H1 (cell line): ENCODE results near the gene FOXK1. TPM values are rescaled to one million over a fixed set of nuclear protein-coding genes. Genes with fewer than 3 reads are reported as not detected.

ENCODE experiments used
- CTCF ChIA-PET: fragments of 300-600 bp; sonication (Branson Sonifier 250); formaldehyde crosslinking; loops from one replicate; lab custom pipeline; 2021; ENCODE audit not compliant: partially characterized antibody; lab: Charles Lee
- POLR2A ChIA-PET: fragments of 300-600 bp; sonication (Branson Sonifier 250); formaldehyde crosslinking; loops from one replicate; lab custom pipeline; 2021; ENCODE audit warnings: inconsistent platforms; ENCODE audit not compliant: partially characterized antibody; lab: Charles Lee
- DNase-seq, 2 experiments: peaks; one replicate each; pipeline versions ENCODE4 v3.0.0 to v3.0.0-alpha.2; 2010 to 2022; ENCODE audit warnings: low spot score in 2 of 2, low read depth in 1 of 2, mixed read lengths in 1 of 2
- FAIRE-seq: peaks from 2 replicates; lab custom pipeline; 2011; peaks lifted over from hg19 to GRCh38; lab: Jason Lieb, UNC
- H2AFZ ChIP-seq: 2 replicates; pipeline ENCODE4 v1.8.1; 2012; ENCODE audit warnings: low read length, inconsistent platforms
- H2AK5ac ChIP-seq: 2 replicates; pipeline ENCODE4 v1.6.1; 2013; ENCODE audit warnings: low read depth, low read length
- H2BK120ac ChIP-seq: replicated peaks from 2 replicates; pipeline ENCODE3; 2013; ENCODE audit warnings: low read depth, low read length, inconsistent platforms
- H2BK12ac ChIP-seq: 2 replicates; pipeline ENCODE4 v1.6.1; 2013; ENCODE audit warnings: low read depth, low read length
- H2BK15ac ChIP-seq: 2 replicates; pipeline ENCODE4 v1.6.1; 2013; ENCODE audit warnings: low read length
- H2BK20ac ChIP-seq: 2 replicates; pipeline ENCODE4 v1.6.1; 2013; ENCODE audit warnings: low read length
- H2BK5ac ChIP-seq: 2 replicates; pipeline ENCODE4 v1.6.1; 2013; ENCODE audit warnings: low read depth, low read length
- H3K14ac ChIP-seq: 2 replicates; pipeline ENCODE4 v1.6.1; 2013; ENCODE audit warnings: inconsistent platforms; ENCODE audit not compliant: insufficient read length
- H3K18ac ChIP-seq: 2 replicates; pipeline ENCODE4 v1.6.1; 2013; ENCODE audit warnings: low read length; ENCODE audit errors: extremely low read depth
- H3K23ac ChIP-seq: 2 replicates; pipeline ENCODE4 v1.6.1; 2013; ENCODE audit warnings: inconsistent platforms; ENCODE audit not compliant: insufficient read length
- H3K23me2 ChIP-seq: 2 replicates; pipeline ENCODE4 v1.6.1; 2013; ENCODE audit warnings: low read depth, low read length
- H3K27ac ChIP-seq: 2 replicates; pipeline ENCODE4 v1.6.1; 2011; ENCODE audit warnings: low read depth, low read length, inconsistent platforms
- H3K27me3 ChIP-seq, 4 experiments: replicated peaks in 1 of 4; 1 replicate in 1 of 4; 2 replicates in 3 of 4; pipeline versions ENCODE4 v1.6.1 to v1.8.1; 2011 to 2013; ENCODE audit warnings: low read length in 3 of 4, mild to moderate bottlenecking in 3 of 4, inconsistent platforms in 2 of 4, mixed read lengths in 2 of 4, moderate library complexity in 1 of 4; ENCODE audit not compliant: control insufficient read depth in 3 of 4, insufficient read depth in 3 of 4; ENCODE audit errors: extremely low read depth in 1 of 4
- H3K36me3 ChIP-seq, 4 experiments: 2 replicates each; pipeline versions ENCODE4 v1.6.1 to v1.8.1; 2011 to 2013; ENCODE audit warnings: mild to moderate bottlenecking in 4 of 4, low read length in 3 of 4, moderate library complexity in 2 of 4, control low read depth in 1 of 4, inconsistent platforms in 1 of 4; ENCODE audit not compliant: insufficient read depth in 4 of 4, control insufficient read depth in 2 of 4
- H3K4ac ChIP-seq: replicated peaks from 2 replicates; pipeline ENCODE3; 2013; ENCODE audit warnings: low read length, low read depth, mixed read lengths, inconsistent platforms; ENCODE audit not compliant: insufficient read length
- H3K4me1 ChIP-seq, 4 experiments: replicated peaks in 1 of 4; 1 replicate in 1 of 4; 2 replicates in 3 of 4; pipeline versions ENCODE4 v1.6.1 to v1.8.1; 2011 to 2013; ENCODE audit warnings: low read length in 3 of 4, inconsistent platforms in 2 of 4, mixed read lengths in 1 of 4; ENCODE audit not compliant: insufficient read depth in 4 of 4, control insufficient read depth in 3 of 4
- H3K4me2 ChIP-seq, 2 experiments: 2 replicates each; pipeline versions ENCODE4 v1.6.1 to v1.8.1; 2011 to 2013; ENCODE audit warnings: low read depth in 2 of 2, low read length in 2 of 2, control low read depth in 1 of 2, inconsistent platforms in 1 of 2, mild to moderate bottlenecking in 1 of 2; ENCODE audit not compliant: insufficient read depth in 1 of 2
- H3K4me3 ChIP-seq, 4 experiments: fragments of 200-600, 300-600 bp in 1 of 4; sonication (generic), shearing (Covaris generic), sonication (Bioruptor Twin) in 1 of 4; 2 replicates each; pipeline versions ENCODE4 v1.5.1 to v1.8.1; 2011 to 2016; ENCODE audit warnings: low read length in 4 of 4, low read depth in 3 of 4, control low read depth in 2 of 4, inconsistent platforms in 2 of 4, mild to moderate bottlenecking in 2 of 4, mixed read lengths in 1 of 4, moderate library complexity in 1 of 4; ENCODE audit not compliant: insufficient read depth in 2 of 4; ENCODE audit errors: extremely low read depth in 1 of 4
- H3K56ac ChIP-seq: replicated peaks from 2 replicates; pipeline ENCODE3; 2013; ENCODE audit warnings: low read depth, mild to moderate bottlenecking, mixed read lengths, low read length, inconsistent platforms; ENCODE audit not compliant: insufficient read length
- H3K79me1 ChIP-seq: 2 replicates; pipeline ENCODE4 v1.6.1; 2013; ENCODE audit warnings: low read depth, low read length, control low read depth
- H3K79me2 ChIP-seq, 2 experiments: 2 replicates each; pipeline versions ENCODE4 v1.6.1 to v1.8.1; 2012 to 2013; ENCODE audit warnings: low read length in 2 of 2, mild to moderate bottlenecking in 2 of 2, inconsistent platforms in 1 of 2; ENCODE audit not compliant: insufficient read depth in 2 of 2, control insufficient read depth in 1 of 2
- H3K9ac ChIP-seq, 4 experiments: replicated peaks in 1 of 4; 1 replicate in 1 of 4; 2 replicates in 3 of 4; pipeline versions ENCODE4 v1.6.1 to v1.8.1; 2011 to 2013; ENCODE audit warnings: low read depth in 3 of 4, low read length in 3 of 4, control low read depth in 2 of 4, mild to moderate bottlenecking in 2 of 4, moderate library complexity in 2 of 4, inconsistent platforms in 1 of 4; ENCODE audit errors: extremely low read depth in 1 of 4
- H3K9me3 ChIP-seq, 2 experiments: 2 replicates each; pipeline versions ENCODE4 v1.6.1 to v1.8.1; 2012 to 2013; ENCODE audit warnings: mild to moderate bottlenecking in 2 of 2, moderate library complexity in 2 of 2, control low read depth in 1 of 2, inconsistent platforms in 1 of 2, low read depth in 1 of 2, low read length in 1 of 2, mixed read lengths in 1 of 2; ENCODE audit not compliant: insufficient read depth in 2 of 2
- H4K20me1 ChIP-seq, 2 experiments: replicated peaks in 1 of 2; 2 replicates each; pipeline versions ENCODE3 to v1.8.1; 2011 to 2013; ENCODE audit warnings: inconsistent platforms in 2 of 2, low read length in 2 of 2, mild to moderate bottlenecking in 1 of 2; ENCODE audit not compliant: insufficient read depth in 2 of 2, control insufficient read depth in 1 of 2
- H4K5ac ChIP-seq: 2 replicates; pipeline ENCODE4 v1.6.1; 2013; ENCODE audit warnings: low read length, low read depth, mixed read lengths, inconsistent platforms; ENCODE audit not compliant: insufficient read length
- H4K8ac ChIP-seq: 2 replicates; pipeline ENCODE4 v1.8.0; 2013; ENCODE audit warnings: mild to moderate bottlenecking, moderate library complexity, low read length, inconsistent platforms; ENCODE audit not compliant: insufficient read depth; ENCODE audit errors: extremely low read depth
- H4K91ac ChIP-seq: replicated peaks from 2 replicates; pipeline ENCODE3; 2013; ENCODE audit warnings: low read length, mixed read lengths, inconsistent platforms; ENCODE audit not compliant: insufficient read length
- ATF3 ChIP-seq: IDR thresholded peaks from 2 replicates; pipeline ENCODE4 v1.6.1; 2011; ENCODE audit warnings: low read depth, mild to moderate bottlenecking, low read length; ENCODE audit not compliant: insufficient read depth
- CHD2 ChIP-seq: IDR thresholded peaks from 2 replicates; pipeline ENCODE4 v1.6.1; 2012; ENCODE audit warnings: low read length, improper control_type of control experiment
- FOSL1 ChIP-seq: IDR thresholded peaks from 2 replicates; pipeline ENCODE4 v1.6.1; 2011; ENCODE audit warnings: mild to moderate bottlenecking, low read depth, low read length, moderate library complexity; ENCODE audit not compliant: insufficient read depth
- GABPA ChIP-seq: IDR thresholded peaks from 2 replicates; pipeline ENCODE4 v1.6.1; 2011; ENCODE audit warnings: mild to moderate bottlenecking, low read length, moderate library complexity, borderline replicate concordance; ENCODE audit not compliant: insufficient read depth
- HDAC6 ChIP-seq: IDR thresholded peaks from one replicate; pipeline ENCODE4 v1.7.1; 2012; ENCODE audit warnings: low read depth, mild to moderate bottlenecking, inconsistent platforms, low read length, moderate library complexity
- MAFK ChIP-seq: IDR thresholded peaks from 2 replicates; pipeline ENCODE4 v1.6.1; 2012; ENCODE audit warnings: low read depth, mild to moderate bottlenecking, improper control_type of control experiment, low read length
- POU5F1 ChIP-seq: IDR thresholded peaks from 2 replicates; pipeline ENCODE4 v1.6.1; 2011; ENCODE audit warnings: low read depth, mild to moderate bottlenecking, low read length, moderate library complexity
- RXRA ChIP-seq: IDR thresholded peaks from 2 replicates; pipeline ENCODE4 v1.6.1; 2011; ENCODE audit warnings: low read depth, mild to moderate bottlenecking, low read length, moderate library complexity; ENCODE audit not compliant: insufficient read depth
- SUZ12 ChIP-seq: fragments of 200-600 bp; sonication (generic); IDR thresholded peaks from 2 replicates; pipeline ENCODE4 v1.6.1; 2012; ENCODE audit warnings: mild to moderate bottlenecking, inconsistent platforms, low read length, moderate library complexity, mixed read lengths
- TAF7 ChIP-seq: optimal IDR thresholded peaks from 2 replicates; pipeline ENCODE3; 2011; ENCODE audit warnings: low read depth, mild to moderate bottlenecking, inconsistent platforms, low read length, moderate library complexity, borderline replicate concordance
- TCF12 ChIP-seq: IDR thresholded peaks from 2 replicates; pipeline ENCODE4 v1.6.1; 2011; ENCODE audit warnings: low read depth, mild to moderate bottlenecking, low read length
- ZNF274 ChIP-seq: IDR thresholded peaks from 2 replicates; pipeline ENCODE4 v1.7.0; 2012; ENCODE audit warnings: low read length, borderline replicate concordance; ENCODE audit errors: extremely low read depth
- WGBS, 2 experiments: shearing (Covaris generic) in 1 of 2; methylation state at CpG; one replicate each; pipeline versions ENCODE4 v1.1.6 to v1.1.7; 2013 to 2015; ENCODE audit warnings: low lambda C conversion rate in 2 of 2, mixed read lengths in 2 of 2, inconsistent platforms in 1 of 2, low coverage in 1 of 2, missing lambda C conversion rate in 1 of 2; ENCODE audit not compliant: insufficient replicate concordance in 2 of 2, insufficient coverage in 1 of 2, insufficient read length in 1 of 2; ENCODE audit errors: extremely low coverage in 1 of 2, missing lambda C conversion rate in 1 of 2; 5-methylcytosine and 5-hydroxymethylcytosine counted together
- polyA plus RNA-seq, 7 experiments: library from polyadenylated mRNA; depleted of rRNA in 3 of 7; stranded (reverse) in 5 of 7; unstranded in 2 of 7; fragments of >200 nt in 5 of 7; fragments of 200-250 nt in 2 of 7; gene quantifications; 1 replicate in 5 of 7; 2 replicates in 1 of 7; 4 replicates in 1 of 7; pipeline versions ENCODE4 v1.2.1 to v1.2.3, GENCODE V29; 2011 to 2013; ENCODE audit warnings: missing spikeins in 2 of 7, mixed read lengths in 2 of 7
- total RNA-seq: library from RNA; stranded (reverse); fragmentation: NEBNext Ultra II Directional; extraction: Animal tissue kit (Norgen Biotek cat#: 25700); gene quantifications from 2 replicates; pipeline ENCODE4 v1.2.1, GENCODE V29; 2021

FOXK1 gene
- total and polyA plus RNA-seq, 2 of the 8 experiments (the other 6 are each of a cell fraction or from before 2014, with no cell fraction given), result 2.0 to 8.5 TPM

- peak; percentile 90 for FAIRE-seq
- Histone ChIP-seq H3K79me1 (peaks cover 3% of the 10 kb centered on the region; the same call in 1 of the 2 replicates), H3K27ac (no peak overlapping the region), H2BK120ac (no peak overlapping the region), H2AFZ (no peak overlapping the region), H3K79me2 (no peaks in the 10 kb centered on the region; a peak in 1 of 4 replicates), H3K4me2 (peak overlapping the region; percentile 72 to 95), H3K4ac (no peak overlapping the region), H2BK15ac (no peak overlapping the region), H3K4me3 (peak overlapping the region in 3 of 4 experiments; percentile 45 to 59 (median 57); a peak in 4 of 8 replicates), H3K23me2 (peaks cover 9% of the 10 kb centered on the region), H3K9ac (no peak overlapping the region), H3K36me3 (no peaks in the 10 kb centered on the region), H2BK12ac (peak overlapping the region; percentile 95; the same call in 1 of the 2 replicates), H4K8ac (peak overlapping the region; percentile 58; the same call in 1 of the 2 replicates), H3K14ac (no peak overlapping the region), H4K91ac (no peak overlapping the region), H3K4me1 (peaks cover 7 to 17% (median 13%) of the 10 kb centered on the region in 4 experiments), H2BK20ac (no peak overlapping the region; the same call in 1 of the 2 replicates), H2AK5ac (peak overlapping the region; percentile 97; the same call in 1 of the 2 replicates), H4K5ac (no peak overlapping the region), H3K56ac (no peak overlapping the region), H2BK5ac (0 out of 2 replicates have a peak overlapping the region, but pooled peaks have one; percentile 63), H3K9me3 (no peaks in the 10 kb centered on the region), H3K23ac (no peak overlapping the region), H3K27me3 (peaks cover 42 to 92% (median 91%) of the 10 kb centered on the region in 4 experiments), H4K20me1 (peaks cover 48 to 52% of the 10 kb centered on the region in 2 experiments), H3K18ac (peak overlapping the region; percentile 13; the same call in 1 of the 2 replicates)
- peak; percentile 74 to 75 for DNase-seq
- ChIA-PET POLR2A (interaction anchor here (0.9 to 1.1 kb wide), 2 partner anchors 16 to 18 kb away, joined by 3 to 6 read pairs; no protein-coding TSS in a partner anchor), CTCF (interaction anchor here (1.5 kb wide), 2 partner anchors 16 to 45 kb away, joined by 3 to 5 read pairs; no protein-coding TSS in a partner anchor)
- 5% methylated on average over 11 of the region's 12 CpGs; no CpG with 5 or more reads in 1 of the 2 experiments for WGBS, 2 experiments
- TF ChIP-seq FOSL1 (no peak), HDAC6 (no peak), RXRA (peak; percentile 96), TCF12 (peak; percentile 90), MAFK (no peak), ATF3 (no peak), CHD2 (no peak), SUZ12 (no peak), TAF7 (no peak), GABPA (no peak; the same call in 1 of the 2 replicates), POU5F1 (0 out of 2 replicates have a peak, but pooled peaks have one; percentile 7), ZNF274 (no peak)
Measured at GRCh38 chr7:4707980-4708411, 25.9 kb downstream of the FOXK1 start.
